Measurements from ENCODE around the gene MED12. TPM values are rescaled to one million over a fixed set of nuclear protein-coding genes. Genes with fewer than 3 reads are reported as not detected.
A peak's percentile ranks its signal among the peaks of the same experiment; 100 is the strongest.

Gene MED12
- total and polyA plus RNA-seq, 2 donors (not counting 1 experiment from before 2014, with no cell fraction given) = 6.4 to 33.2 TPM

DNA sequence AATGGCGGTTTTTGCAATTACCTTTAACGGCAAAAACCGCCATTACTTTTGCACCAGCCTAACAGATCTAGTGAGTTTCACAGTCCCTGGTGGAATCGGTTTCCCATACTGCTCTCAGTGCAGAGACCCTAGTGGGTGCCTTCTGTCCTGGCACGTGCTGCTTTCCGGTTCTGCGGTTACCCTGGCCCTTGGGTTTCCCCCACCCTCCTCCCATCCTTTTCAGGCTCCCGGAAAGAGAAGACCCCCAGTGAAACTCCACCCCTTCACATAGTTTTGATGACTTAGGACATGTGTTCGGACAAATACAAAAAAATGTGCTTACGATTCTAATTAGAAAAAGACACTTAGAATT lies 63.1 kb downstream of the MED12 start:
- Histone ChIP-seq H3K9me3 (ENCODE audit: control insufficient read depth, insufficient read depth, low read depth, low read length) (no peaks in the 10 kb centered on the region), H3K36me3 (ENCODE audit: control insufficient read depth, insufficient read depth, low read length) (no peaks in the 10 kb centered on the region), H2AFZ (ENCODE audit: low read length) (peak overlapping the region; percentile 36), H3K27ac (ENCODE audit: insufficient read depth, low read length) (peak overlapping the region; percentile 74), H3K4me3 (replicated peaks in 1 of 4; ENCODE audit: control extremely low read depth in 1 of 4, insufficient read depth in 1 of 4, low read depth in 3 of 4, low read length in 4 of 4) (peak overlapping the region; percentile 37 to 82 (median 50)), H3K4me2 (ENCODE audit: extremely low read depth, insufficient read depth, low read length) (peak overlapping the region; percentile 54), H3K9ac (ENCODE audit: insufficient read depth, low read length) (peak overlapping the region; percentile 36), H3K27me3 (ENCODE audit: control insufficient read depth, insufficient read depth, low read length) (no peaks in the 10 kb centered on the region), H3K79me2 (ENCODE audit: control insufficient read depth, insufficient read depth, low read length) (no peaks in the 10 kb centered on the region), H3K4me1 (ENCODE audit: control insufficient read depth, extremely low read depth, insufficient read depth, low read length) (no peaks in the 10 kb centered on the region), H4K20me1 (ENCODE audit: control insufficient read depth, extremely low read depth, insufficient read depth, low read length) (no peaks in the 10 kb centered on the region)
- TF ChIP-seq EZH2 (IDR thresholded peaks at IDR 0.05; ENCODE audit: low read length, missing control alignments) = no peak
- TF ChIP-seq, protein P1, sequence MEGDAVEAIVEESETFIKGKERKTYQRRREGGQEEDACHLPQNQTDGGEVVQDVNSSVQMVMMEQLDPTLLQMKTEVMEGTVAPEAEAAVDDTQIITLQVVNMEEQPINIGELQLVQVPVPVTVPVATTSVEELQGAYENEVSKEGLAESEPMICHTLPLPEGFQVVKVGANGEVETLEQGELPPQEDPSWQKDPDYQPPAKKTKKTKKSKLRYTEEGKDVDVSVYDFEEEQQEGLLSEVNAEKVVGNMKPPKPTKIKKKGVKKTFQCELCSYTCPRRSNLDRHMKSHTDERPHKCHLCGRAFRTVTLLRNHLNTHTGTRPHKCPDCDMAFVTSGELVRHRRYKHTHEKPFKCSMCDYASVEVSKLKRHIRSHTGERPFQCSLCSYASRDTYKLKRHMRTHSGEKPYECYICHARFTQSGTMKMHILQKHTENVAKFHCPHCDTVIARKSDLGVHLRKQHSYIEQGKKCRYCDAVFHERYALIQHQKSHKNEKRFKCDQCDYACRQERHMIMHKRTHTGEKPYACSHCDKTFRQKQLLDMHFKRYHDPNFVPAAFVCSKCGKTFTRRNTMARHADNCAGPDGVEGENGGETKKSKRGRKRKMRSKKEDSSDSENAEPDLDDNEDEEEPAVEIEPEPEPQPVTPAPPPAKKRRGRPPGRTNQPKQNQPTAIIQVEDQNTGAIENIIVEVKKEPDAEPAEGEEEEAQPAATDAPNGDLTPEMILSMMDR (conservative IDR thresholded peaks at IDR 0.05 in 1 of 2, IDR thresholded peaks at IDR 0.05 in 1 of 2; ENCODE audit: low read depth in 1 of 2, low read length in 2 of 2) = no peak
- no peak for DNase-seq (ENCODE audit: low read depth in 2 of 2)

DNA sequence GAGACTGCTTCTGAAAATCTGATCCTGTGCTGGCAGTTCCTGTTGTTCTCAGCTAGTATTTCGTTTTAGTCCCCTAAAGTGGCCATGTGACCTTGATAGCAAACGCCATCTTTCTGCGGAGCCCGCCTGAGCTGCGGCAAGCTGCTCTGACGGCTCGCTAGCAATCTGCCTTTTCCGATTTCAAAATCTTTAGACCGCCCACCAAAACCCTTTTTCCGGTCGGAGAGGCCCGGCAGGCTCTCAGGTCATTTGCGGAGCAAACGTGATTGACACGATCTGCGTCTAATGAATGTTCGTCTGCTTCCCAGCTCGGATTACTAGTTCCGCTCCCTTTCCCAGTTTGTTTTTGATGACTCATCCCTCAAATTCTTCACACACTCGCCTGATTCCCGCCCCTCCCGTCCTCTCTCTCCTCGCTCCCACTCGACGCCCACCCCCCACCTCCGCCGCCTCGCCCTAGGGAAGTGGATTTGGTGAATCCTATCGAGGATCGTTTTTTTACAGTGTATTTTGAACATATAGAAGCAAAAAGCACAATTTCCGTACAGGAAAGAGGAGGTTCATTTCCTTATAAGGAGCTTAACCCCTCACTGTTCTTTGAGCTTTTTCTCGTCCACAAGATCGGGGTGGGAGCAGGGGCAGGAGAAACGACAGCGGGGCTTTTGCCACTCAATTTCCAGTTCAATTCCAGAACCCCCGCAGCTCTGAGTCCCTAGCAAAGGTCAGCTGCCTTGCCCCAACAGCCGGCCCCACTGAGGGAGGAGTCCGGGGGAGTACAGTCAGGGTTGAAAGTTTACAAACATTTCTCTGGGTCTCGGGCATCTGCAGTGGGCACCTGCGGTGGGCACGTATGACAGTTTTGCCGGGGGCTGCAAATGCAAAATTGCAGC lies 63.8 kb downstream of the MED12 start:
- no peaks in the 10 kb centered on the region for H3K79me2 ChIP-seq (ENCODE audit: control insufficient read depth, insufficient read depth, low read length)
- no peaks in the 10 kb centered on the region for H3K27me3 ChIP-seq (ENCODE audit: control insufficient read depth, insufficient read depth, low read length)
- H3K27ac ChIP-seq (ENCODE audit: insufficient read depth, low read length) = peak overlapping the region; percentile 74
- no peaks in the 10 kb centered on the region for H3K4me1 ChIP-seq (ENCODE audit: control insufficient read depth, extremely low read depth, insufficient read depth, low read length)
- DNase-seq (ENCODE audit: low read depth in 2 of 2) = peak; percentile 97 to 98
- H2AFZ ChIP-seq (ENCODE audit: low read length) = peak overlapping the region; percentile 36
- H4K20me1 ChIP-seq (ENCODE audit: control insufficient read depth, extremely low read depth, insufficient read depth, low read length) = no peaks in the 10 kb centered on the region
- peak overlapping the region; percentile 37 to 82 (median 50) for H3K4me3 ChIP-seq (replicated peaks in 1 of 4; ENCODE audit: control extremely low read depth in 1 of 4, insufficient read depth in 1 of 4, low read depth in 3 of 4, low read length in 4 of 4)
- H3K9me3 ChIP-seq (ENCODE audit: control insufficient read depth, insufficient read depth, low read depth, low read length) = no peaks in the 10 kb centered on the region
- H3K4me2 ChIP-seq (ENCODE audit: extremely low read depth, insufficient read depth, low read length) = peak overlapping the region; percentile 54
- H3K9ac ChIP-seq (ENCODE audit: insufficient read depth, low read length) = peak overlapping the region; percentile 53
- TF ChIP-seq, protein P1 (conservative IDR thresholded peaks at IDR 0.05 in 1 of 2, IDR thresholded peaks at IDR 0.05 in 1 of 2; ENCODE audit: low read depth in 1 of 2, low read length in 2 of 2) = no peak
- TF ChIP-seq EZH2 (IDR thresholded peaks at IDR 0.05; ENCODE audit: low read length, missing control alignments) = no peak
- no peaks in the 10 kb centered on the region for H3K36me3 ChIP-seq (ENCODE audit: control insufficient read depth, insufficient read depth, low read length)

DNA sequence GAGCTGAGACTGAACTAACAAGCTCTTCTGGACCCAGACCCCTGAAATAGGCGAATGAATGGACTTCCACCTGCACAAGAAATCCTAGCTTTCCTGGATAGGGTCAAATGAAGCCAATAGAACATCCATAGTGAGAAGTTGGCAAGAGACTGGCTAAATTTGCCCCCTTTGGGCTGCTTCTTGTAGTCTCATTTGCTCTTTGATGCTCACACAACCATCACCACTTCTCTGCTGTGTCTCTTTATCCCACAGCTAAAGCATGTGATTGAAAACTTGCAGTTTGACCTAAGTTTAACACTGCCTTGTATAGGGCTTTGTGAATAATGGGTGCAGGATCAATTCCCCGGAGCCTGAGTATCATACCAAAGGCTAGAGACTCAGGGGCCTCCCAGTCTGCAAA lies 64.5 kb downstream of the MED12 start:
- TF ChIP-seq, protein P1 (conservative IDR thresholded peaks at IDR 0.05 in 1 of 2, IDR thresholded peaks at IDR 0.05 in 1 of 2; ENCODE audit: low read depth in 1 of 2, low read length in 2 of 2) = no peak
- TF ChIP-seq EZH2 (IDR thresholded peaks at IDR 0.05; ENCODE audit: low read length, missing control alignments) = no peak
- Histone ChIP-seq H3K4me1 (ENCODE audit: control insufficient read depth, extremely low read depth, insufficient read depth, low read length) (no peaks in the 10 kb centered on the region), H2AFZ (ENCODE audit: low read length) (no peak overlapping the region), H4K20me1 (ENCODE audit: control insufficient read depth, extremely low read depth, insufficient read depth, low read length) (no peaks in the 10 kb centered on the region), H3K9ac (ENCODE audit: insufficient read depth, low read length) (no peak overlapping the region), H3K27me3 (ENCODE audit: control insufficient read depth, insufficient read depth, low read length) (no peaks in the 10 kb centered on the region), H3K4me3 (replicated peaks in 1 of 4; ENCODE audit: control extremely low read depth in 1 of 4, insufficient read depth in 1 of 4, low read depth in 3 of 4, low read length in 4 of 4) (peak overlapping the region in 1 of 4 experiments; percentile 46), H3K9me3 (ENCODE audit: control insufficient read depth, insufficient read depth, low read depth, low read length) (no peaks in the 10 kb centered on the region), H3K4me2 (ENCODE audit: extremely low read depth, insufficient read depth, low read length) (peak overlapping the region; percentile 44), H3K27ac (ENCODE audit: insufficient read depth, low read length) (no peak overlapping the region), H3K36me3 (ENCODE audit: control insufficient read depth, insufficient read depth, low read length) (no peaks in the 10 kb centered on the region), H3K79me2 (ENCODE audit: control insufficient read depth, insufficient read depth, low read length) (no peaks in the 10 kb centered on the region)
- no peak for DNase-seq (ENCODE audit: low read depth in 2 of 2)

Measured in fibroblast of lung (primary cell).